Right lobe of liver (tissue), 6 donors: ENCODE results near the gene SCN3B. TPM values are rescaled to one million over a fixed set of nuclear protein-coding genes. Genes with fewer than 3 reads are reported as not detected.

Experiments used
- ATAC-seq, 4 donors: fragments of 200-7000 bp; cut with Tn5 transposase; one replicate each; pipeline ENCODE4 v1.9.1; 2020; ENCODE audit warnings: mild to moderate bottlenecking in 4 of 4, moderate library complexity in 4 of 4
- DNase-seq, 3 donors: peaks; one replicate each; pipeline ENCODE4 v3.0.0-alpha.2; 2020
- H3K27ac ChIP-seq, 3 donors: fragments of 200-600 bp; one replicate each; pipeline ENCODE4 v1.8.0; 2022
- H3K27me3 ChIP-seq, 2 donors: fragments of 200-600 bp; one replicate each; pipeline ENCODE4 v1.8.0; 2022
- H3K36me3 ChIP-seq, 4 donors: fragments of 200-600 bp; sonication (generic) in 1 of 4; one replicate each; pipeline versions ENCODE4 v1.5.1 to v1.8.0; 2017 to 2022; ENCODE audit warnings: control low read depth in 1 of 4
- H3K4me1 ChIP-seq, 4 donors: fragments of 200-600 bp; sonication (generic) in 1 of 4; one replicate each; pipeline versions ENCODE4 v1.5.1 to v1.8.0; 2017 to 2022; ENCODE audit warnings: control low read depth in 1 of 4
- H3K4me3 ChIP-seq, 3 donors: fragments of 200-600 bp; one replicate each; pipeline ENCODE4 v1.8.0; 2022
- H3K9me3 ChIP-seq, 4 donors: fragments of 200-600 bp; sonication (generic) in 1 of 4; one replicate each; pipeline versions ENCODE4 v1.5.1 to v1.8.0; 2017 to 2022; ENCODE audit warnings: control low read depth in 1 of 4
- CTCF ChIP-seq, 4 donors: fragments of 200-600 bp in 3 of 4; fragments of 450-650 bp in 1 of 4; IDR thresholded peaks; one replicate each; pipeline versions ENCODE4 v1.5.1 to v1.8.0; 2016 to 2022; ENCODE audit warnings: antibody characterized with exemption in 4 of 4, mild to moderate bottlenecking in 2 of 4
- POLR2A ChIP-seq: fragments of 450-650 bp; IDR thresholded peaks from one replicate; pipeline ENCODE4 v1.6.1; 2017; ENCODE audit warnings: antibody characterized with exemption, mild to moderate bottlenecking
- WGBS: methylation state at CpG from one replicate; pipeline ENCODE4 v1.1.6; 2018; ENCODE audit warnings: low coverage, low lambda C conversion rate; ENCODE audit not compliant: insufficient coverage; ENCODE audit errors: missing lambda C conversion rate; 5-methylcytosine and 5-hydroxymethylcytosine counted together
- intact Hi-C, 2 donors: fragments of 100-400 bp; cut with DNase I; formaldehyde crosslinking; loops; one replicate each; pipeline versions ENCODE4 v1.11.2 to v1.14.1; 2022
- long read RNA-seq: library from polyadenylated mRNA; unstranded; transcript quantifications from one replicate; pipeline ENCODE4 v2.0.0, GENCODE V29; 2019
- total RNA-seq, 6 experiments: library from RNA; depleted of rRNA in 2 of 6; stranded (reverse); fragments of >200 nt in 2 of 6; fragmentation: NEBNext Ultra II Directional in 3 of 6; extraction: Animal tissue kit (Norgen Biotek cat#: 25700) in 3 of 6; gene quantifications; one replicate each; pipeline versions ENCODE4 v1.1.0 to v1.2.4, GENCODE V29; 2016 to 2023
- donor health status: DM: no; HTN: yes; CAD: no.
- donor health status: DM: no; HTN: no; CAD: no.
- donor health status: DM: no; HTN: no; CAD: no.
- donor health status: DM: no; HTN: yes; CAD: no.
- donor health status: DM: no; HTN: yes; CAD: no.

SCN3B gene
- total RNA-seq = under 1 TPM in 5 of 6 experiments, not detected in 1; 0.04 to 0.20 (median 0.09) TPM
- long read RNA-seq = 0 reads

GRCh38 chr11:123654566-123655081, at the start of gene SCN3B:
SCN3B (minus strand) TSS chr11:123654624; CDS start chr11:123653801, 823 bp downstream.
- Histone ChIP-seq H3K9me3 (no peaks in the 10 kb centered on the region), H3K4me3 (peak within 1 kb of the TSS; percentile 38 to 47 (median 44)), H3K27me3 (no peaks in the 10 kb centered on the region), H3K36me3 (no peaks in the 10 kb centered on the region), H3K27ac (no peak within 1 kb of the TSS), H3K4me1 (peaks cover 0 to 5% (median 0%) of the 10 kb centered on the region in 4 donors)
- TF ChIP-seq POLR2A = no peak
- no peak for TF ChIP-seq CTCF (IDR thresholded peaks at IDR 0.05)
- DNase-seq (peak in 2 of 3 donors; percentile 49 to 58), ATAC-seq (peak; percentile 77 to 96 (median 90))
- intact Hi-C loops = no loop called here
- 8% methylated on average over 9 of the region's 44 CpGs for WGBS

- no peak for ATAC-seq
- H3K27me3 ChIP-seq = no peaks in the 10 kb centered on the region
- intact Hi-C loops = no loop called here
- TF ChIP-seq CTCF (IDR thresholded peaks at IDR 0.05) = no peak
- TF ChIP-seq POLR2A = no peak
- H3K4me3 ChIP-seq = no peak overlapping the region
- H3K9me3 ChIP-seq = no peaks in the 10 kb centered on the region
- no peak overlapping the region for H3K27ac ChIP-seq
- no peak for DNase-seq
- no peaks in the 10 kb centered on the region for H3K36me3 ChIP-seq
- 8% methylated on average over 1 of the region's 2 CpGs for WGBS
- H3K4me1 ChIP-seq = no peaks in the 10 kb centered on the region
These were observed 48.3 kb upstream of the SCN3B start for GRCh38 chr11:123702696-123703095.

GRCh38 chr11:123702139-123702538, 47.7 kb upstream of the SCN3B start:
- no peaks in the 10 kb centered on the region for H3K9me3 ChIP-seq
- H3K4me1 ChIP-seq = no peaks in the 10 kb centered on the region
- no peak for DNase-seq
- no peaks in the 10 kb centered on the region for H3K27me3 ChIP-seq
- WGBS = 44% methylated on average over 8 of the region's 9 CpGs
- no peak for TF ChIP-seq POLR2A
- TF ChIP-seq CTCF (IDR thresholded peaks at IDR 0.05) = no peak
- no peak overlapping the region for H3K4me3 ChIP-seq
- H3K27ac ChIP-seq = no peak overlapping the region
- intact Hi-C loops = no loop called here
- no peaks in the 10 kb centered on the region for H3K36me3 ChIP-seq
- no peak for ATAC-seq

GRCh38 chr11:123700772-123701171, 46.3 kb upstream of the SCN3B start:
- no peak for TF ChIP-seq CTCF (IDR thresholded peaks at IDR 0.05)
- TF ChIP-seq POLR2A = no peak

More at GRCh38 chr11:123700772-123701171, 46.3 kb upstream of the SCN3B start:
- no peaks in the 10 kb centered on the region for H3K36me3 ChIP-seq
- H3K4me1 ChIP-seq = no peaks in the 10 kb centered on the region
- 43% methylated on average over 3 of the region's 3 CpGs for WGBS
- H3K4me3 ChIP-seq = no peak overlapping the region
- no peaks in the 10 kb centered on the region for H3K27me3 ChIP-seq
- intact Hi-C loops = no loop called here
- DNase-seq (no peak), ATAC-seq (peak in 1 of 4 donors; percentile 25)
- no peaks in the 10 kb centered on the region for H3K9me3 ChIP-seq
- H3K27ac ChIP-seq = no peak overlapping the region
